HG03108 (cell line): ENCODE results near the gene FNBP1L.
"Not testable (repeated sequence)": the region's sequence is repeated elsewhere in the genome, so short reads cannot be mapped to it uniquely, and the experiment has no call there.

Experiments
- ATAC-seq: cut with Tn5 transposase; IDR thresholded peaks from one replicate; pipeline ENCODE4 v1.9.1; 2021; ENCODE audit warnings: moderate library complexity; ENCODE audit not compliant: unreplicated experiment

The FNBP1L gene

DNA sequence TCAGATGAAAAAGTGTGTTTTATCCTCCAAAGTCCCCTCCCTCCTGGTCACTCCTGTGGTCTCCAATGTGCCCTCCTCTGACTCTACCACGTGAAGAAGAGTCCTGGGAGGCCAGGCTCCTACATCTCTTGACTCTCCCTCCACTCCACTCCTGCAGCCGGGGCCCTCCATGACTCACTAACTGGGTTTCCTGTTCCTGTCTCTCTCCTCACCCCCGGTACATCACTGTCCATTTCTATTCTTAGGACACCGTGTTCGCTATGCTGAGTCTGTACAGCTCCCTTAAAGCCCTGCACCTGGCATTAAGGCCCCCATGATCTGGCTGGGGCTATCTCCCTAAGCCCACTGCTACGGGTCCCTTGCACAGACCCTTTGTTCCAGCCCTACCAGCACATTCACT lies 140.3 kb downstream of the FNBP1L start:
- no peak for ATAC-seq

DNA sequence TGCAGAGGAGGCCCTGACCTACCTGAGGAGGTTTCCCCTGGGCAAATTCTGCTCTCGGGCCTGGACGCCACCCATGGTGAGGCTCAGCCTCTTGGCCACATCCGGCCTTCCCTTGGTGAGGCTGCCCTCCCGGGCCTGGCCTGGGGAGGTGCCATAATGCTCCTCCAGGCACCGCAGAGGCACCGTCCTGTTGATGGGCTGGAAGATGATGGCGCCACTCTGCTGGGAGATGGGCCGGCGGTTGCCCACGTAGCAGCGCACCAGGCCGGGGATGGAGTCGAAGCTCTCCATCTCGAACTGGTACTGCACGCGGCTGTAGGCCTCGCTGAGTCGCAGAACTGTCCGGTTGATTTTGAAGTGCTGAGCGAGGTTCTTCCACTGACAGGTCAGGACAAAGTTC lies 141.0 kb downstream of the FNBP1L start:
- ATAC-seq, result no peak

DNA sequence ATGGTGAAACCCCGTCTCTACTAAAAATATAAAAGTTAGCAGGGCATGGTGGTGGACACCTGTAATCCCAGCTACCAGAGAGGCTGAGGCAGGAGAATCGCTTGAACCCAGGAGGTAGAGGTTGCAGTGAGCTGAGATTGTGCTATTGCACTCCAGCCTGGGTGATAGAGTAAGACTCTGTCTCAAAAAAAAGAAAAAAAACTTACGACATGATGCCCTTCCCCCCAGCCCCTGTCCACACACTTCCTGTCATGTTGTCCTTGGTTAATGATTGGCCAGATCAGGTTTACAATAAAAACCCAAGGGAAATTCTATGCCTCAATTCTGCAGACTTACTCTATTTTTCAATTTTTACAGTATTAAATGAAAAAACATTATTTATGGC lies 143.4 kb downstream of the FNBP1L start:
- ATAC-seq, result not testable (repeated sequence)

DNA sequence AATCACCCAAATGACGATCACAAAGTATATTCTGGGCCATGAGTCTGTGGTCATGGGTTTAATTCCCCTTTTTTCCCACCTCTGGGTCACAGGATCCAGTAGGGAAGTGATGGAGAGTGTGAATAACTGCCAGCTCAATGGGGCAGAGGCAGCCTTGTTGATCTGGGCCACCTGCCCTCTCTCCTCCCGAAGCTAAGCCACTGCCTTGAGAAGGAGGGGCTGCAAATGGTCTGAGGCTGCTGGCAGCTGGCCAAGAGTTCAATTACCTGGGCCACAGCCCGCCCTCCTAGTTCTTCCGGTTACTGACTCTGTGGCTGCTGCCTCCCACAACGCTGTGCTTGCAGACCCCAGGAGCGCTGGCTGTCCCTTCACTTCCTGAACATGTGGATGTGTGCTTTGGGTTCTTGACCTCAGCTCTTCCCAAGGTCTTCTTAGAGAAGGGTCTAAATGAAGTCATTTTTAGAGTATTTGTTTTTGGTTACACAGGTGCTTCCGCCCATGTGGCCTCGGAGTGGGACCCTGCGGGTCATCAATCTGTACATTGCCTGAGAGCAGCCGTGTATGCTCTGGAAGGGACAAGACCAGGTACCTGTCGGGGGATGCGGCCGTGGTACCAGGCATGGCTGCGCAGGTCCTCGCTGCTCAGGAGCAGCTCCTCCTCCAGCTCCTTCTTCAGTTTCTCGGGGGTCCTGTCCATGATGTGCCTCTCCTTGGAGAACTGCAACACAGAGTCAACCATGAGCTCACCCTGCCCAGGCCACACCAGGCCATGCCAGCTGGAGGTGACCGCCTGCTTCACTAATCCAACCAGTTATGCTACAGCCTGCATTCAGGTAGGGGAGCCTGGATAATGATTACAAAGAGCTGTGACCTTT lies 144.0 kb downstream of the FNBP1L start:
- ATAC-seq, result peak; percentile 82

DNA sequence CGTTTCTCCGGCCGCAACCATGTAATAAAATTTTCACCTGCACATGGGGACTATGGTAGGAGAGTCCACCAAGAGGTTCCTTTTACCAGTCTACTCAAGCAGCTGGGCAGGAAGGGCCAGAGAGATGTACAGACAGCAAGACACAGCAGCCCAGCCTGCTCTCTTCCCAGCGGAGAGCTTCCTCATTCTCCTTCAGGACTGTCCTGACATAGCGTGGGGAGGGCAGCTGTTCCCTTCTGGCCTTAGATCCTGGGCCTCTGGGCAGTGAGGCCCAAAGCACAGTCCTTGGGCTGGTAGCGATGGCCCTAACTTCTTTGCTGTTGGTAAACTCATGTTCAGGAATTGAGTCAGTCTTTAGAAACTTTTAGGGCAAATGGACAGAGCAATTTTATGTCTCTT lies 144.6 kb downstream of the FNBP1L start:
- ATAC-seq, result no peak

DNA sequence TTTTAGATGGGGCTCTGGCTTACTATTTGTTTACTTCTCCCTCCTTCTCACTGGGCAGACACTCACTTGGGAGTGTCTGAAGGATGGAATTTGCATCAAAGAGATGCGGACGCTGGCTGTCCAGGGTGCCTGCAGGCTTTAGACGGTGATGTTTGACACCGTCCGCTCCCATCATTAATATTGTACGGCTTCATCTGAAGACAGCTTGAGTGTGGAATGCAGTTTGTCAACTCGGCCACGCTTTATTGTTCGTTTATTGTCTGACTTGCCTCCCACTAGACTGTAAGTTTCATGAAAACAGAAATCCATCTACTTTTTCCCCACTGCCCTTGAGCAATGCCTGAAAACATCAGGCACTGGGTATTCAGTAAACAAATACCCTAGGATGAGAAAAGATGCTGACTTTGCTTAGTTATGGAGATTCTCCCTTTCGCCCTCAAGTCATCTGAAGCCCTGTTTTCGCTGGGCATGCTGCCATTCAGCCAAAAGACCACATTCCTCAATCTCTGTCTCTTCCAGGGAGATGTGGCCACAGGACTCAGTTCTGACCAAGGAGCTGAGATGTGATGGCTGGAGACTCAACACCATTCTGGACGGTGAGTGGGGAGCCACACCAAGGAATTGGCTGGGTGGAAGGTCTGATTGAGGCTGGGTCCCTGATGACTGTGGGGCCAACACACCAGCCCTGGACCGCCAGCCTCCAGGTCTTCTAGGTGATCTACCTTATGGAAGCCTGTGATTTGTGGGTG lies 146.1 kb downstream of the FNBP1L start:
- ATAC-seq, result no peak

DNA sequence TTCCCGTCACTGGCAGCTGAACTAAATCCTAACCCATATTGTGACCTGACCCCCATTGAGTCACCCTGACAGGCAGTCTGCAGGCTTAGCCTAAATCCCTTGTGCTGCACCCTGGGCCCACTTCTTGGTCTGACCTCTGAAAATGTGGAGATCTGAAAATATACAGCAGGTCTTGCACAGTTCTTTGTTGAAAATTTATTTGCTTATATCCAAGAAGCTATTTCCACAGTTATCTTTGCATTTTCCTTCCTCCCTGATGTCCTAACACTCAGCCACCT lies 146.6 kb downstream of the FNBP1L start:
- ATAC-seq, result no peak

DNA sequence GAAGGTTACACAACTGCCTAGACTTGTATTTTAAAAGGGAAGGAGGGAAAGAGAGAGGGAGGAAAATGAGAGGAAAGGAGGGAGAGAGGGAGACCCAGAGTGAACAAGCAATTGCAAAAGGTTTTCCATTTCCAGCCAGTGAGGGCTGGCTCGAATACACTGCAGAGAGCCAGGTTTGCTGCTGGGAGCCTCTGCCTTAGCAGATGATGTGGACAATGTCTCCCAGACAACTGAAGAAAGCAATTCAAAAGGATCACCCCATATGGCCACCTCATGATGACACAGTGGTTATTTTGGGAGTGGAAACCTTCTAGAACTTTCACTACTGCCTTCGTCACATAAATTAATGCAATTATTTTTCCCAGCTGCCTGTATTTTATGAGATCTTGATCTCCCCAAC lies 147.3 kb downstream of the FNBP1L start:
- ATAC-seq, result no peak

DNA sequence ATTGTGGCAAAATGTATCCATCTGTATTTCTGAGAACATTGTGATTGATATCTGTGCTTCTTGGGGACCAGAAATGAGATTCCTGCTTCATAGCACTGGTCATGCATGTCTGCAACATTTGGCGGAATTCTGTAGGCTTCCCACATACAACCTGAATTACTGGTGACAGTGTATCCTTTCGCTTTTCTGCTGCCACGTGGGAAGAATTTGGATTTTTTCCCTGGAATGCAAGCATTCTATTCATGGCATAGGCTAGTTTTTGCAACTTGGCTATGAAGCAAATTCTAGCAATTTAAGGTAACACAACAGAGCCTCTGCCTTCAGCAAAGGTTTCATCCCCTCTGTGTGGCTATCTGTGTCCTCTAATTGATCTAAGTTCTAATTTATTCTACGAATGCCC lies 147.8 kb downstream of the FNBP1L start:
- no peak for ATAC-seq

DNA sequence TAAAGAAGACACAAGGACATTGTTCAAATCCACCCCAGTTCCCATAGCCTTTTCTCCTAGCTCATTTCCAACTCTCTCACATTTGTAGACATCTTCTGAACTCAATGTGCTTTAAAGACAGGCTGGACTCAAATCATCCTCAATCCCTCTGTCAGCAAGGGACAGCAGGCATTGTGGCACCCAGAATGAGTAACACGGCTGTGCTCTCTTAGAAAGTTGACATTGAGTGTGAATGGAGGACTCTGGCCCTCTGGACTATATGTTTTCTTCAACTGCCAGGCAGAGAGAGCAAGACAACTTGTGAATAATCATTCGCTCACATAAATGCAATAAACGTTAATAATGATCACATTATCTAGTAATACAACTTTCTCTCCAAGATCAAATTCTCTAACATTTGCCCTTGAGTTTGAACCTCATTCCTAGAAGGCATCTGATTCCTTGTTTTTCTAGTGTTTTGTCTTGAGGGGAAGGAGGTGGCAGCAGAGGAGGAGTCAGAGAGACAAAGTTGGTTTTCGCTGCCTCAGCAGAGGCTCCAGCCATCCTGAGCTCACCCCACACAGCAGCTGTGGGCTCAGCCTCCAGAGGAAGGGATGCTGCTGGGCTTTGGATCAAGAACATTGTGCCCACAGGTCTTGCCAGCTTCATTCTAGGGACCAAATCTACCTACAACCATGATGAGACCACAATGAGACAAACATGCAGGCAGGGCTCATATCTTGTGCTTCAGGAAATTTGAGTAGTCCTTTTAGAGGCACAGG lies 148.6 kb downstream of the FNBP1L start:
- no peak for ATAC-seq

DNA sequence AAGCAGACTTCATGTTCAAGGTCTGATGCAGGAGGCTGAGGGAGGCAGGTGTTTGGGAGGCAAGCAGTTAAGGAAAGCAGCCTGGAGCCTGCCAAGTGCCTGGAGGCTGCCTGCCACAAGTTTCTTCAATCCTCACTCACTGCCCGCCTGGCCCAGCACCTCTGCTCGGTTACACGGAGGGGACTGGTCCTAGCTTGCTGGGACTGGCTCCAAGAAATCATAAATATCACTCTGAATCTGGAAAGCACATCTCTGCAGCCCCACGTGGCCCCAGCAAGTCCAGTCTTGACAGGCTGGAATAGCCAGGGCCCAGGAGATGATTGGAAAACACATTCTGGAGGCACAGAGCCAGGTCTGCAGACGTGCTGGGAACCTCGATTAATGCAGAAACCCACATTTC lies 149.8 kb downstream of the FNBP1L start:
- ATAC-seq, result no peak

DNA sequence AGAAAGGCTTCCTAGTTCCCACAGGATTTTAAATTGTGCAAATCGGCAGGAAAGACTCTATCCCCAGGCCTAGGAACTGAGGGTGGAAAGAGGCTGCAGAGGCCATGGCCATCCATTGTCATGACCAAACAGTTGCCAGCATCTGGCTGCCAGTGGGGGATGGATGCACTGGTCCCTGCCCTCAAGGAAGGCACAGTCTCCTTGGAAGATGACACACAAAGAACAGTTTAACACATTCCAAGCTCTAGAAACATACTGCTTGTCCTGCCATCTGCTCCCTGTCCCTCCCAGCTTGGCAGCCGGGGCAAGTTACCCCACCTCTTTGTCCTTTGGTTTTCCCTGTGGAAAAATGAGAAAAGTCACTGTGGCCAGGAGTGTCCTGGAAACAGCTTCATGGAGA lies 150.5 kb downstream of the FNBP1L start:
- ATAC-seq, result no peak

DNA sequence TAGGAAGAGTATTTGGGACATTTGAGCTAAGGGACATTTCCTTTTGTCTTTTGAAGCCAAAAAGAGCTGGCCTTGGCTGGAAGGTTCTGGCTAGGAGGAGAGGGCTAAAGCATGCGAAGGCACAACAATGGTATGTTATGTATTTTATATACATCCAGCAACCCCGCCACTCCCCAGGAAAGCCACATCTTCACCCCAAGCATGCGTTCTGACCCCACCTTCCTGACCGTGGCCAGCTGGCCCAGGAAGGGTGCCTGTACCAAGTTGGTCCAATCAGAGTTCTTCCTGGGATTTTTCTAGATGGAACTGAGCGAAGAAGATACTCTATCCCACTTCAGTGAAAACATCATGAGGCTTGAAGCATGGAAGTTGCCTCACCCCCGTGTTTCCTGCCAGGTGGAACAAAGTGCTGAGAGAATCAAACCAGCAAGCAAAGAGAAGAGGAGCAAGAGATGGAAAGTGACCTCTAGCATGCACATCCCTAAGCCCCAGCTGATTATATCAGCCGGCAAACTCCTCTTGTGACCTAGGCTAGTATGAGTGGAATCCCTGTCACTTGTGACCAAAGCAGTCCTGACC lies 151.0 kb downstream of the FNBP1L start:
- ATAC-seq, result no peak

DNA sequence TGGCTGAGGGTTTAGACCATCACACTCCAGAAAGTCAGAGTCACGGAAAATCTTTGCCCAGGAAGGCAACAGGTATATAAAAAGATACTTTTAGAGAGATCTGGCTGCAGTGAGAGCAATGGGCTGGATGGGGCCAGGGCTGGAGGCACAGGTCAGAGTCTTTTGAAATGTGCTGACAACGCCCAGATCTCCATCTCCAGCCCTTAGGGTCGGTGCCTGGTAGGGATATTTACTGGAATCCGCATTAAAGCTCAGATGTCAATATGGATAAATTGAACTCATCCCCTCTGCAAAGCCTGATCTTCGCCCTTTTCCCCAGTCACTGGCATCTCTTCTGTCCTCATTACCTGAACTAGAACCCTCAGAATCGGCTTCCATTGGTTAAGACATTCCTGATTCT lies 151.6 kb downstream of the FNBP1L start:
- ATAC-seq, result no peak

DNA sequence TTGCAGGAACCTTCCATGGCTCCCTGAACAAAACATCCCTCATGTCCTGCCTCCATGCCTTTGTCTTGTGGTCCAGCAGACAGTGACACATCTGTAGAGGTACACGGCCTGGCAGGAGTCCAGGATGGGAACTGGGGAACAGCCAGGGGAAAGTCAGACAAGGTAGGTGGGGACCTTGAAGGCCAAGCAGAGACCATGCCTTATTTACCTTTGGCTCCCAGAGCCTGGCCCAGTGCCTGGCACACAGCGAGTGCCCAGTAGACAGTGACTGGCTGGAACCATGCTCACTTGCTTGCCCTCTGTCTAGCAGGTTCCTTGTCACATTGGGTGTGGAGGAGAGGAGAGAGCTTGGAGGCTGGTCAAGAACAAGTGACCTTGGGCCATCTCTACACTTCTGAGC lies 152.7 kb downstream of the FNBP1L start:
- ATAC-seq, result no peak

DNA sequence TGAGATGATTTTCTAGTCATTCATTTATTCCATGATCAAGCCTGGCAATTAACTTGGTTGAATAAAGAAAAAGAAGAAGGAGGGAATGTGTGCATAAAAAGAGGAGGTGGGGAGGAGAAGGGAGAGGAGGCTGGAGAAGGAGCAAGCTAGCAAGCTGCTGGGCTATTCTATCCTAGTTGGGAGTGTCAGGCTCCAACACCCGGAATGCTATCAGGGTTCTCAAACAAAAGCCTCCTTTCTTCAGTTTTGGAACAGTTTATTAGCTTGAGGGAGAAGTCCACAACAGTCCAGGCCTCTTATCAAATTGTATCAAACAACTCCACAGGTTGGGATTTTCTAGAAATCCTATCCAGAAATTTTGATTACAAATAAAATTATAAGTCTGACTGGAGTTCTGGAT lies 153.8 kb downstream of the FNBP1L start:
- no peak for ATAC-seq

DNA sequence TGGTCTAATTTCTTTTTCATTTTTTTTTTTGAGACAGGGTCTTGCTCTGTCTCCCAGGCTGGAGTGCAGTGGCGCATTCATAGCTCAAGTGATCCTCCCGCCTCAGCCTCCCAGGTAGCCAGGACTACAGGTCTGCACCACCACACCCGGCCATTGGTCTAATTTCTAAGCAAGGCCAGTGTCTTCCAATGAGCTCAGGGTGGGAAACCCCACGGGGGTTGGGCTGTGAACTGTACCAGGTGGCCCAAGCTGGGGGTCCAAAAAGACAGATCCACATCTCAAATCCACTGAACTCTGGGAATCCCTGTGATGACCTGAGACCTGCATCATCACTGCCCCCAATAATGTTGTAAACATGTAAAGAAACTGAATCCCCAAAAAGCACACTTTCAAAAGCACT lies 154.2 kb downstream of the FNBP1L start:
- ATAC-seq, result no peak

DNA sequence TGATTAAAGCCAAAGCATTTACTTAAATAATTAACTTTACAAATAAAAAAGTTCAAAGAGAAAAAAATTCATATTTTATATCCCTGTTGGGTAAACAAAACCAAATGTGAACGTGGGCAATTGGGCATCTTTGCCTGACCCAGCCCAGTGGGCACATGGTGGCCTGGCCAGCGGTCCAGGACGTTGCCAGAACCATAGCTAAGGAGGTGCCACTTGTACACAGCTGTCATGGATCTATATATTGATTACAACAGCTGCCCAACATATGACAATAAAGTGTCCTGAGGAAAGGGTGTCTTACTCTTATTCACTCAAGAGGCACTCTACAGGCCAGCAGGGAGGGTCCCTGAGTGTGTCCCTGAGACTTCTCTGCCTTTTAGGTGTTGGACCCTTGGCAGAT lies 155.2 kb downstream of the FNBP1L start:
- ATAC-seq, result no peak

DNA sequence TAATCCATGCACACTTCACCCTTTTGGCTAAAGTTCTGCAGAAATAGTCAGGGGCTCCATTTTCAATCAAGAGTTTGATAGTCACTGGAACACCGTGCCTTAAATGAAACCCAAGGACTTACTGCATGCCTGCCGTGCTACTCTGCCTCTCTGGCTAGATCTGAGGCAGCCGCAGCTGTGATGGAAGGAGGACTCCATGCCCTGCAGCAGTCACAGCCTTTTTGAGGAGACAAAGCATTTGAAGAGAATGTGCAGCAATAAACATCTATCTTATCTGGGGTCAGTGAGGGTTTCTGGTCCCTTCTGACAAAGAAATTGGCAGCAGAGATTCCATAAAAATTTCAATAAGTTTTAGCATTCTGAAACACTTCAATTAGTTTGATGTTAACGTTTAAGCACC lies 155.7 kb downstream of the FNBP1L start:
- ATAC-seq, result no peak
